Mesenchymal stem cell (in vitro differentiated cells and primary cell): ENCODE results near the gene MINDY3.

ENCODE experiments used
- DNase-seq: peaks from one replicate; pipeline ENCODE4 v3.0.0-alpha.2; 2013
- H2AFZ ChIP-seq: one replicate; pipeline ENCODE4 v1.6.1; 2013; ENCODE audit warnings: low read depth, mild to moderate bottlenecking, control low read depth, inconsistent platforms, low read length, moderate library complexity
- H2AK5ac ChIP-seq: 2 replicates; pipeline ENCODE4 v1.6.1; 2013; ENCODE audit warnings: low read length, moderate library complexity, mild to moderate bottlenecking, inconsistent platforms; ENCODE audit not compliant: severe bottlenecking
- H2BK120ac ChIP-seq: one replicate; pipeline ENCODE4 v1.6.1; 2013; ENCODE audit warnings: low read depth, mild to moderate bottlenecking, inconsistent platforms, low read length, moderate library complexity
- H2BK12ac ChIP-seq, 2 experiments: one replicate each; pipeline ENCODE4 v1.6.1; 2013; ENCODE audit warnings: inconsistent platforms in 2 of 2, low read length in 2 of 2, mild to moderate bottlenecking in 2 of 2, moderate library complexity in 2 of 2, control low read depth in 1 of 2
- H2BK15ac ChIP-seq: one replicate; pipeline ENCODE4 v1.6.1; 2013; ENCODE audit warnings: mild to moderate bottlenecking, low read depth, inconsistent platforms; ENCODE audit not compliant: poor library complexity, severe bottlenecking
- H2BK5ac ChIP-seq: 2 replicates; pipeline ENCODE4 v1.6.1; 2013; ENCODE audit warnings: low read depth, mild to moderate bottlenecking, low read length, control low read depth, inconsistent platforms; ENCODE audit not compliant: poor library complexity, severe bottlenecking
- H3K14ac ChIP-seq, 2 experiments: one replicate each; pipeline ENCODE4 v1.6.1; 2013; ENCODE audit warnings: inconsistent platforms in 2 of 2, low read length in 2 of 2, control low read depth in 1 of 2, mild to moderate bottlenecking in 1 of 2, moderate library complexity in 1 of 2
- H3K18ac ChIP-seq, 2 experiments: one replicate each; pipeline ENCODE4 v1.6.1; 2013; ENCODE audit warnings: inconsistent platforms in 2 of 2, low read length in 2 of 2, control low read depth in 1 of 2, low read depth in 1 of 2, mild to moderate bottlenecking in 1 of 2
- H3K23ac ChIP-seq, 2 experiments: one replicate each; pipeline ENCODE4 v1.6.1; 2013; ENCODE audit warnings: inconsistent platforms in 2 of 2, low read length in 2 of 2, mild to moderate bottlenecking in 2 of 2, moderate library complexity in 2 of 2, control low read depth in 1 of 2
- H3K27ac ChIP-seq: 2 replicates; pipeline ENCODE4 v1.5.1; 2013; ENCODE audit warnings: mild to moderate bottlenecking, moderate library complexity, low read length, control low read depth, inconsistent platforms; ENCODE audit not compliant: poor library complexity, severe bottlenecking
- H3K27me3 ChIP-seq, 2 experiments: 2 replicates each; pipeline versions ENCODE4 v1.6.1 to v1.7.0; 2013; ENCODE audit warnings: low read length in 2 of 2, mild to moderate bottlenecking in 2 of 2, moderate library complexity in 2 of 2, control low read depth in 1 of 2, inconsistent platforms in 1 of 2; ENCODE audit not compliant: control insufficient read depth in 1 of 2, insufficient read depth in 1 of 2
- H3K36me3 ChIP-seq, 2 experiments: 2 replicates each; pipeline versions ENCODE4 v1.6.1 to v1.7.0; 2013; ENCODE audit warnings: low read length in 2 of 2, control low read depth in 1 of 2, inconsistent platforms in 1 of 2, low read depth in 1 of 2, mild to moderate bottlenecking in 1 of 2; ENCODE audit not compliant: insufficient read depth in 2 of 2, control insufficient read depth in 1 of 2
- H3K4ac ChIP-seq, 2 experiments: one replicate each; pipeline ENCODE4 v1.6.1; 2013; ENCODE audit warnings: inconsistent platforms in 2 of 2, low read length in 2 of 2, mild to moderate bottlenecking in 2 of 2, moderate library complexity in 2 of 2, control low read depth in 1 of 2, low read depth in 1 of 2
- H3K4me1 ChIP-seq: 2 replicates; pipeline ENCODE4 v1.6.1; 2013; ENCODE audit warnings: low read depth, low read length, control low read depth; ENCODE audit not compliant: control insufficient read depth, insufficient read depth
- H3K4me2 ChIP-seq: 2 replicates; pipeline ENCODE4 v1.6.1; 2013; ENCODE audit warnings: low read length, mild to moderate bottlenecking, inconsistent platforms; ENCODE audit not compliant: poor library complexity, severe bottlenecking
- H3K4me3 ChIP-seq, 2 experiments: 2 replicates each; pipeline versions ENCODE4 v1.5.1 to v1.7.0; 2013; ENCODE audit warnings: low read length in 2 of 2, mild to moderate bottlenecking in 2 of 2, control low read depth in 1 of 2, low read depth in 1 of 2; ENCODE audit not compliant: insufficient read depth in 1 of 2
- H3K79me1 ChIP-seq: replicated peaks from 2 replicates; pipeline ENCODE4 v1.6.1; 2013; ENCODE audit warnings: mild to moderate bottlenecking, control low read depth, low read length, inconsistent platforms; ENCODE audit not compliant: poor library complexity, severe bottlenecking
- H3K9ac ChIP-seq: 2 replicates; pipeline ENCODE4 v1.7.0; 2013; ENCODE audit warnings: mild to moderate bottlenecking, low read length, moderate library complexity
- H3K9me3 ChIP-seq: 2 replicates; pipeline ENCODE4 v1.7.0; 2013; ENCODE audit warnings: mild to moderate bottlenecking, low read length; ENCODE audit not compliant: control insufficient read depth
- H4K8ac ChIP-seq: one replicate; pipeline ENCODE4 v1.6.1; 2013; ENCODE audit warnings: inconsistent platforms, mild to moderate bottlenecking, low read length, moderate library complexity
- H4K91ac ChIP-seq: one replicate; pipeline ENCODE4 v1.6.1; 2013; ENCODE audit warnings: mild to moderate bottlenecking, low read length, inconsistent platforms
- WGBS: methylation state at CpG from one replicate; pipeline ENCODE4 v1.1.7; 2013; ENCODE audit warnings: mixed read lengths; 5-methylcytosine and 5-hydroxymethylcytosine counted together

Gene MINDY3

DNA sequence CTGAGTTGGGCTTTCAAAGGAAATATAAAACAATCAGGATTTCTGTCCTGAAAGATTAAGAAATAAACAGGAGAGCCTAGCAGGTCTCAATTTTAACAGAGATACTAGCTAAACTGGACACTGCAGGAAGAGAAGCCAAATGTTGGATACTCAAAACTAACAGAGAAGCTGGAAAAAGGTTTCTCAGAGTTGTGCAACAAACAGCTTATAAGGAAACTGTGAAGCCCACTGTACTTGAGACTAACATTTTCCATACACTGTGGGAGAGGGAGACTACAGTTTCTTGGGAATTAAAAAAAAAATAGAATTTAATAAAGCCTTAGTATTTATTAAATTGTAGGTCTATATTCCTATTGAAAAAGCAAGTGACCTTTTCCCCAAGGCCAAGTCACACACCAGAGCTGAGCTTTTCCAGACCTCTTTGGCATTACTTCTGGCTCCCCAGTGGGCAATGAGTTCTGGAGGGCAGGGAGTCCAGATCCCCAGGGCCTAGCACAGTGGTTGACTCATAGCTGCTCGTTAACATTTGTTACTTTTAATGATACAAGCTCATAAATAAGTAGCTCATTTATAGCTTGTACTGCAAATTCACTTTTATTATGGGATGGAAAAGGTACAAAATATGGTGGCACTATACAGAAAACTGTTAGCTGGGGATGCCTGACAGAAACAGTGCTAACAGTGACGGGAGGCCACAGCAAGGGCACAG is 68.3 kb downstream of the MINDY3 start:
- peak; percentile 78 for DNase-seq
- no peaks in the 10 kb centered on the region for H3K9me3 ChIP-seq
- WGBS = 50% methylated on average over 1 of the region's 2 CpGs
- peaks cover 4% of the 10 kb centered on the region for H3K79me1 ChIP-seq
- peak overlapping the region; percentile 57 for H2BK15ac ChIP-seq
- H3K23ac ChIP-seq = no peak overlapping the region
- no peak overlapping the region for H4K8ac ChIP-seq
- no peak overlapping the region for H2BK5ac ChIP-seq
- H3K27me3 ChIP-seq = no peaks in the 10 kb centered on the region
- no peak overlapping the region for H2BK12ac ChIP-seq
- peak overlapping the region; percentile 61 for H3K27ac ChIP-seq
- H2AK5ac ChIP-seq = no peak overlapping the region
- H2BK120ac ChIP-seq = no peak overlapping the region
- H3K4me1 ChIP-seq = peaks cover 2% of the 10 kb centered on the region
- peak overlapping the region; percentile 41 for H3K9ac ChIP-seq
- H3K4me2 ChIP-seq = no peak overlapping the region
- peaks cover 3 to 51% of the 10 kb centered on the region in 2 experiments for H3K36me3 ChIP-seq
- H4K91ac ChIP-seq = no peak overlapping the region
- no peak overlapping the region for H2AFZ ChIP-seq
- peak overlapping the region in 1 of 2 experiments; percentile 7 for H3K4me3 ChIP-seq
- no peak overlapping the region for H3K4ac ChIP-seq
- H3K18ac ChIP-seq = no peak overlapping the region
- no peak overlapping the region for H3K14ac ChIP-seq

DNA sequence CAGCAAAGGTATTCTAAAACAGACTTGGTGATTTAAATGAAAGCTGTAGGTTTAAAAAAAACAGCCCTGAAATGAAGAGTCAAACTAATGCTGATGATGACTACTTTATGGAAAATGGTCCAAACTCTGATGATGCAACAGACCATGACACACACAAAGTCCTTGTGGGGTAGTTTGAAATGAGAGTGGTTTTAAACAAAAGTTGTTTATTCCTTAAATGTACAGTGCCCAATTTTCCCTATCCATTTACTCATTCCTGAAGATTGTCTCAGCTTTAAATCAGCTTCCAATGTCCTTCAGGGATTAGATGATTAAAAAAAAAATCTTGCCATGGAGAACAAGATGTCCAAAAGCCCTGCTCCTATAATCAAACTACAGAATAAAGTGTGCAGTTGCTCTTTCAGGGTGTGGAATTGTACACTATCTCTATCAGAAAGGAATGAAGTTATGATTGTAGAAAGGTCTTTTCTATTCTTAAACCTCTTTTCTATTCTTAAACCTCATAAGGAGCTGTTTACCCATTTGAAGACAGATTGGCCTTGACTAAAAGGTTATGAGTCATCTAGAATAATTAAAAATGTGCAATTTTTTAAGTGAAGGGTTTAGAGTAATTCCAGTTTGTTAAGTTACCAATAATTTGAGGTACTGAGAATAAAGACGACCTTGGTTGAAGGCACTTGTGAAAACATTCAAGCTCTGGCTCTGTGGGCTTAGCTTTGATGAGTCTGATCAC is 70.3 kb downstream of the MINDY3 start:
- Histone ChIP-seq H3K9me3 (no peaks in the 10 kb centered on the region), H3K4ac (no peak overlapping the region), H3K23ac (no peak overlapping the region), H3K4me2 (no peak overlapping the region), H3K14ac (no peak overlapping the region), H3K18ac (peak overlapping the region in 1 of 2 experiments; percentile 49), H2AK5ac (no peak overlapping the region), H2BK120ac (no peak overlapping the region), H3K79me1 (peaks cover 4% of the 10 kb centered on the region), H3K27me3 (no peaks in the 10 kb centered on the region), H3K4me1 (peaks cover 2% of the 10 kb centered on the region), H2BK5ac (no peak overlapping the region), H3K9ac (peak overlapping the region; percentile 83), H2AFZ (no peak overlapping the region), H4K91ac (no peak overlapping the region), H2BK12ac (peak overlapping the region; percentile 31 to 35), H3K4me3 (peak overlapping the region in 1 of 2 experiments; percentile 25), H4K8ac (no peak overlapping the region), H2BK15ac (no peak overlapping the region), H3K36me3 (peaks cover 9 to 56% of the 10 kb centered on the region in 2 experiments), H3K27ac (no peak overlapping the region)
- DNase-seq = peak; percentile 86
- WGBS = 53% methylated on average over 1 of the region's 1 CpG

DNA sequence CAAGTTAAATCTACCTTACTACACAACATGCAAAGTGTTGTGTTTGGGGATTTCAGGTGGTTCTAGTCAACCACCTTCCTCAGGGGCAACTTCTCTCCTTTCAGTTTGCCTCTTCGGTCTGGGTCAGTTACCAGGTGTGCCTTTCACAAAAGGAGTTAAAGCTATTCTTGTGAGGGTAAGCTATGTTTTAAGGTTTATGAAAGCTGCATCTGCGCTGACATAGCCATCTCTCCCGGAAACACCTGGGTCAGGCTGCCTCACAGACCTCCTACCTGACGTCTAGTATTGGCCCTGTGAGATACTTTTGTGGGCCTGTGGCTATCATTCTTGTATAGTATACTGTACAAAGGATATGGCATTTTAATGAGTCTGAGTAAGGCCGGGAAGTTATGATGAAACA is 72.9 kb downstream of the MINDY3 start:
- peaks cover 9 to 62% of the 10 kb centered on the region in 2 experiments for H3K36me3 ChIP-seq
- H3K9me3 ChIP-seq = no peaks in the 10 kb centered on the region
- no peaks in the 10 kb centered on the region for H3K27me3 ChIP-seq
- H2BK15ac ChIP-seq = no peak overlapping the region
- WGBS = 93% methylated on average over 5 of the region's 5 CpGs
- H2BK5ac ChIP-seq = no peak overlapping the region
- no peak overlapping the region for H4K8ac ChIP-seq
- no peak overlapping the region for H3K27ac ChIP-seq
- no peak overlapping the region for H3K4ac ChIP-seq
- H2BK120ac ChIP-seq = no peak overlapping the region
- H3K9ac ChIP-seq = no peak overlapping the region
- H3K79me1 ChIP-seq = peaks cover 7% of the 10 kb centered on the region
- H3K4me2 ChIP-seq = no peak overlapping the region
- no peak overlapping the region for H3K4me3 ChIP-seq
- H2BK12ac ChIP-seq = no peak overlapping the region
- no peak overlapping the region for H2AFZ ChIP-seq
- no peak overlapping the region for H4K91ac ChIP-seq
- H3K18ac ChIP-seq = peak overlapping the region in 1 of 2 experiments; percentile 11
- no peak for DNase-seq
- no peak overlapping the region for H3K23ac ChIP-seq
- H3K4me1 ChIP-seq = peaks cover 2% of the 10 kb centered on the region
- H3K14ac ChIP-seq = no peak overlapping the region
- H2AK5ac ChIP-seq = no peak overlapping the region

DNA sequence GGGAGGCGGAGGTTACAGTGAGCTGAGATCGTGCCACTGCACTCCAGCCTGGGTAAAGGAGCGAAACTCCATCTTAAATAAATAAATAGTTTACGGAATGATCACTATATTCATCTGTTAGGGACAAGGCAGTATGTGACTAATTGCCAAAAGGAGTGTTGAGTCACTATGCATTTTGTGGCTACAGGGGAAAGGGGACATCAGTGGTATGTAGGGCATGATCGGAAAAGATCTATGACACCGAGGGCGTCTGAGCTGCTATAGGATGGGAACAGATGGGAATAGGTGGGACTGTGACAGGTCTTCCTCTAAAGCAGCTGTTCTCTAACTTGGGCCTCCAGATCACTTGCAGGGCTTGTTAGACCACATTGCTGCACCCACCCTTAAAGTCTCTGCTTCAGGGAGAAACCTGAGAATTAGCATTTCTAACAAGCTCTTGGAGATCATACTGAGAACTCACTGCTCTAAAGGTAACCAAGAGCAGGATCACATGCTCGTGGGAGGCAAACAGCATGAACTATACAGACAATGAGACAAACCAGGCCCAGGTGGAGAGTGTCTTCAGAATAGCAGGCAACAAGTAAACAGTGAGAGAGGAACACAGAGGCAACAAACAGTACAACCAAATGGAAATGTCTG is 75.5 kb downstream of the MINDY3 start:
- Histone ChIP-seq H3K27me3 (no peaks in the 10 kb centered on the region), H3K4me1 (peaks cover 2% of the 10 kb centered on the region), H3K4ac (no peak overlapping the region), H3K79me1 (peaks cover 4% of the 10 kb centered on the region), H4K8ac (no peak overlapping the region), H3K18ac (no peak overlapping the region), H3K27ac (no peak overlapping the region), H2BK120ac (no peak overlapping the region), H3K9me3 (no peaks in the 10 kb centered on the region), H3K4me2 (no peak overlapping the region), H3K9ac (no peak overlapping the region), H2BK5ac (no peak overlapping the region), H3K4me3 (no peak overlapping the region), H2BK12ac (no peak overlapping the region), H2AK5ac (no peak overlapping the region), H3K14ac (no peak overlapping the region), H4K91ac (no peak overlapping the region), H3K36me3 (peaks cover 11 to 84% of the 10 kb centered on the region in 2 experiments), H2AFZ (no peak overlapping the region), H2BK15ac (no peak overlapping the region), H3K23ac (no peak overlapping the region)
- peak; percentile 38 for DNase-seq
- 67% methylated on average over 7 of the region's 8 CpGs for WGBS
